Heart right ventricle (tissue), 16 donors: ENCODE measurements around the gene GOLM1. TPM values are rescaled to one million over a fixed set of nuclear protein-coding genes. Genes with fewer than 3 reads are reported as not detected.

Experiments used
- ATAC-seq, 8 donors: fragments of 200-7000 bp; cut with Tn5 transposase; one replicate each; pipeline ENCODE4 v1.9.1; 2020; ENCODE audit warnings: mild to moderate bottlenecking in 8 of 8, moderate library complexity in 8 of 8, moderate number of reproducible peaks in 1 of 8
- DNase-seq, 2 donors: peaks; one replicate each; pipeline ENCODE4 v3.0.0-alpha.2; 2020
- H3K27ac ChIP-seq, 10 donors: fragments of 200-600 bp; sonication (generic) in 2 of 10; one replicate each; pipeline versions ENCODE4 v1.5.0 to v1.8.0; 2020 to 2022; ENCODE audit warnings: mild to moderate bottlenecking in 3 of 10
- H3K27me3 ChIP-seq, 7 donors: fragments of 200-600 bp; one replicate each; pipeline ENCODE4 v1.8.0; 2021 to 2022; ENCODE audit warnings: mild to moderate bottlenecking in 2 of 7
- H3K36me3 ChIP-seq, 9 donors: fragments of 200-600 bp; sonication (generic) in 1 of 9; one replicate each; pipeline versions ENCODE4 v1.5.0 to v1.8.0; 2020 to 2022; ENCODE audit warnings: mild to moderate bottlenecking in 2 of 9
- H3K4me1 ChIP-seq, 9 donors: fragments of 200-600 bp; sonication (generic) in 1 of 9; one replicate each; pipeline versions ENCODE4 v1.5.0 to v1.8.0; 2020 to 2022; ENCODE audit warnings: mild to moderate bottlenecking in 4 of 9
- H3K4me3 ChIP-seq, 10 donors: fragments of 200-600 bp; sonication (generic) in 2 of 10; one replicate each; pipeline versions ENCODE4 v1.5.0 to v1.8.0; 2020 to 2022; ENCODE audit warnings: mild to moderate bottlenecking in 7 of 10, moderate library complexity in 2 of 10
- H3K9me3 ChIP-seq, 11 donors: fragments of 200-600 bp in 10 of 11; sonication (generic) in 2 of 11; one replicate each; pipeline versions ENCODE4 v1.5.0 to v1.8.0; 2013 to 2022; ENCODE audit warnings: mild to moderate bottlenecking in 2 of 11, control low read depth in 1 of 11, moderate library complexity in 1 of 11
- WGBS, 2 donors: extraction: QIAGEN DNeasy Blood & Tissue Kit; methylation state at CpG; one replicate each; pipeline ENCODE4 v1.1.7; 2013; ENCODE audit warnings: inconsistent platforms in 1 of 2; 5-methylcytosine and 5-hydroxymethylcytosine counted together
- intact Hi-C, 10 donors: fragments of 100-400 bp; cut with DNase I; formaldehyde crosslinking; loops; one replicate each; pipeline versions ENCODE4 v1.11.1 to v1.14.2; 2022
- polyA plus RNA-seq, 2 donors: library from polyadenylated mRNA; stranded (reverse); fragments of 200-250 nt; gene quantifications; one replicate each; pipeline ENCODE4 v1.2.3, GENCODE V29; 2013
- total RNA-seq, 10 donors: library from RNA; stranded (reverse); fragmentation: NEBNext Ultra II Directional in 3 of 10; extraction: Animal tissue kit (Norgen Biotek cat#: 25700) in 3 of 10; gene quantifications; one replicate each; pipeline versions ENCODE4 v1.2.1 to v1.2.4, GENCODE V29; 2021 to 2023
- TF ChIP-seq, protein P1 (sequence below), 9 donors: fragments of 200-600 bp; sonication (generic) in 2 of 9; IDR thresholded peaks; one replicate each; pipeline versions ENCODE4 v1.5.0 to v1.8.0; 2021 to 2022; ENCODE audit warnings: antibody characterized with exemption in 9 of 9, mild to moderate bottlenecking in 5 of 9, moderate library complexity in 1 of 9
- donor health status: Arrhythmogenic right ventricular cardiomyopathy.
- donor health status: ischemic (EF 13 %, LVEDD 7.1; RV severe dilation, severe dysfunction).
- donor health status: healthy with polysubstance abuse.
- donor health status: DM: no; HTN: yes; CAD: no.
- donor health status: DM: no; HTN: no; CAD: no.
- donor health status: ischemic (EF 25% LVEDD 6.9; RV normal size, moderate dysfunction).
- donor health status: ischemic (EF 25% LVEDD 5.7; RV mildly dilated, moderate dysfunction).
- donor health status: healthy.
- donor health status: DM: yes; HTN: yes; CAD: no.
- donor health status: Ischemic cardiomyopathy.
- donor health status: ischemic (EF 35%, LVEDD 5.7; RV mildly dilated, moderate dysfunction).
- donor health status: nonischemic (EF 11% LVEDD 7.7; RV severe dilation, severe dysfunction).
- donor health status: DM: yes; HTN: yes; CAD: no.
- donor health status: PGD.
- donor health status: ischemic (EF 29% LVEDD 5.4; RV normal size, mild dysfunction).
- donor health status: nonischemic (EF 23%, LVEDD 6.1; RV moderate dilation, normal function).

The GOLM1 gene
- total and polyA plus RNA-seq, 12 donors = 2.3 to 15.0 (median 4.1) TPM

DNA sequence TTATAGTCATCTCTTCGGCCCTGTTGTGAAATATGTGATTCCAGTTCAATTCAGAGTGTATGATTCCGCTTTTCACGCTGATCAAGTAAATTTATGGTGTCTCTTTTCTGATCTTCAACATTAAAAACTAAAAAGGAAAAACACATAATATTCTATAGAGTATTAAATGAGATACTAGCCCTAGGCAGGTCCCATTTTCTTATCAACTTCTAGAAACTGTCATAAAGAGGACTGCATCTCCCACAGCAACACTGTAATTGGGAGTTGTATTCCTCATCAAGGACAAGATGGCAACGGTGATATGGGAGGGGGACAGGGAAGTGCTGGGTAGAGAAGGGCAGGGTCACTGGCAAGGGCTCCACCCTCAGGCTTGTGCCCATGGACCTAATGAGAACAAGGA lies 71.6 kb downstream of the GOLM1 start:
- WGBS, 2 donors = 97 to 99% methylated on average over 4 of the region's 4 CpGs
- H3K27me3 ChIP-seq = no peaks in the 10 kb centered on the region
- no peak for DNase-seq
- no peak for ATAC-seq
- peaks cover 0 to 77% (median 18%) of the 10 kb centered on the region in 9 donors for H3K36me3 ChIP-seq
- peaks cover 0 to 8% (median 0%) of the 10 kb centered on the region in 9 donors for H3K4me1 ChIP-seq
- H3K9me3 ChIP-seq = peaks cover 0 to 8% (median 0%) of the 10 kb centered on the region in 11 donors
- intact Hi-C loops = loop anchor here in 1 of 10 donors (10.0 kb wide), 1 partner anchor 63 kb away; no protein-coding TSS in a partner anchor
- no peak overlapping the region for H3K27ac ChIP-seq
- TF ChIP-seq, protein P1, sequence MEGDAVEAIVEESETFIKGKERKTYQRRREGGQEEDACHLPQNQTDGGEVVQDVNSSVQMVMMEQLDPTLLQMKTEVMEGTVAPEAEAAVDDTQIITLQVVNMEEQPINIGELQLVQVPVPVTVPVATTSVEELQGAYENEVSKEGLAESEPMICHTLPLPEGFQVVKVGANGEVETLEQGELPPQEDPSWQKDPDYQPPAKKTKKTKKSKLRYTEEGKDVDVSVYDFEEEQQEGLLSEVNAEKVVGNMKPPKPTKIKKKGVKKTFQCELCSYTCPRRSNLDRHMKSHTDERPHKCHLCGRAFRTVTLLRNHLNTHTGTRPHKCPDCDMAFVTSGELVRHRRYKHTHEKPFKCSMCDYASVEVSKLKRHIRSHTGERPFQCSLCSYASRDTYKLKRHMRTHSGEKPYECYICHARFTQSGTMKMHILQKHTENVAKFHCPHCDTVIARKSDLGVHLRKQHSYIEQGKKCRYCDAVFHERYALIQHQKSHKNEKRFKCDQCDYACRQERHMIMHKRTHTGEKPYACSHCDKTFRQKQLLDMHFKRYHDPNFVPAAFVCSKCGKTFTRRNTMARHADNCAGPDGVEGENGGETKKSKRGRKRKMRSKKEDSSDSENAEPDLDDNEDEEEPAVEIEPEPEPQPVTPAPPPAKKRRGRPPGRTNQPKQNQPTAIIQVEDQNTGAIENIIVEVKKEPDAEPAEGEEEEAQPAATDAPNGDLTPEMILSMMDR (IDR thresholded peaks at IDR 0.05) = no peak
- H3K4me3 ChIP-seq = no peak overlapping the region

DNA sequence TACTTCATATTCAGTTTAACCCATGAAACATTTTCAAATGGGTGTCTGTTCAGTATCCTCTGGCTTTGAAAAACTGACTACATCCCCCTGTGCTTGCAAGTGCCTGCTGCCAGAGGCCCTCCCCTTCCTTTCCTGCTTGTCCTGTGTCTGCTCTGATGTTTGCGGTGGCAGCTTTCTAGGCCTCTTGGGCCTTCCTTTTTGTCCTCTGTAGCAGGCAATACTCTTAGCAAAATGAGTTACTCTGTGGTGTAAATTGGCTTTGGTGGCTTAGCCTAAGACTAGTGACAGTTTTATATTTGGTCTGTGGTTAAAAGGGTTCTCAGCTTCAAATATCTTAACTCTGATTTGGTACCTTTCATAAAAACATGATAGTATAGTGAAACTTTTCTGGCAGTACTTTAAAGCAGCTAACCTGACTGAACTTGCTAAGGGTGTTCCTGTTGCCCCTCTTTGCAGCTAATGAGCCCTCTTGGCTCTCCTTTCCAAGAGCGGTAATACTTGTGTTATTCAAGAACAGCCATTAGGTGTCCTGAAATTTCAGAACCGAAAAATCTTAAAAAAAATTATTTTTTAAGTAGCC lies 76.6 kb downstream of the GOLM1 start:
- TF ChIP-seq, protein P1 (IDR thresholded peaks at IDR 0.05) = no peak
- H3K27ac ChIP-seq = no peak overlapping the region
- no peak for ATAC-seq

GRCh38 chr9:86021166-86021565 lies 78.2 kb downstream of the GOLM1 start:
- Histone ChIP-seq H3K27me3 (no peaks in the 10 kb centered on the region), H3K9me3 (no peaks in the 10 kb centered on the region), H3K4me3 (no peak overlapping the region), H3K27ac (no peak overlapping the region), H3K36me3 (peaks cover 0 to 100% (median 34%) of the 10 kb centered on the region in 9 donors), H3K4me1 (peaks cover 0 to 8% (median 0%) of the 10 kb centered on the region in 9 donors)
- ATAC-seq (no peak), DNase-seq (no peak)
- TF ChIP-seq, protein P1 (IDR thresholded peaks at IDR 0.05) = no peak
- intact Hi-C loops = loop anchor here in 1 of 10 donors (10.0 kb wide), 1 partner anchor 56 kb away; no protein-coding TSS in a partner anchor
- 84 to 85% methylated on average over 6 of the region's 6 CpGs for WGBS, 2 donors

More for the DNA sequence above, 76.6 kb downstream of the GOLM1 start:
- Histone ChIP-seq H3K4me3 (no peak overlapping the region), H3K27me3 (no peaks in the 10 kb centered on the region), H3K36me3 (peaks cover 0 to 100% (median 31%) of the 10 kb centered on the region in 9 donors), H3K9me3 (no peaks in the 10 kb centered on the region), H3K4me1 (peaks cover 0 to 8% (median 0%) of the 10 kb centered on the region in 9 donors)
- no peak for DNase-seq
- 71 to 74% methylated on average over 3 of the region's 3 CpGs for WGBS, 2 donors
- intact Hi-C loops = loop anchor here in 1 of 10 donors (10.0 kb wide), 1 partner anchor 58 kb away; no protein-coding TSS in a partner anchor

DNA sequence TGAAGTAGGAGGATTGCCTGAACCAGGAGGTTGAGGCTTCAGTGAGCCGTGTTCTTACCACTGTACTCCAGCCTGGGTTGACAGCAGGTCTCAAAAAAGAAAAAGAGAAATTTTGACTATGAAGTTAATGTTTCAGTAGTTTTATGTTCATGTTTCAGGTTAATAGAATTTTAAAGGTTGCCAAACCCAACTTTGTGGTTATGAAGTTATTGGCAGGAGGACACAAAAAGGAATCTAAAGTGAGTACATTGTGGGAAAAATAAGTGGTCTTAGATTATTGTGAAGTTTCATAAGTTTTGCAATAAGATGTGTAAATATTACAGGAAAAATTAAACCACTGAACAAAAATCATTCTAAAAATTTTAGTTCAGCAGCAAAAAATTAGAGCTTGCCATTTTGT lies 78.6 kb downstream of the GOLM1 start:
- Histone ChIP-seq H3K4me1 (peaks cover 0 to 8% (median 0%) of the 10 kb centered on the region in 9 donors), H3K27me3 (no peaks in the 10 kb centered on the region), H3K27ac (no peak overlapping the region), H3K36me3 (peaks cover 0 to 99% (median 34%) of the 10 kb centered on the region in 9 donors), H3K4me3 (no peak overlapping the region), H3K9me3 (no peaks in the 10 kb centered on the region)
- TF ChIP-seq, protein P1 (IDR thresholded peaks at IDR 0.05) = no peak
- DNase-seq = no peak
- intact Hi-C loops = loop anchor here in 1 of 10 donors (10.0 kb wide), 1 partner anchor 56 kb away; no protein-coding TSS in a partner anchor
- ATAC-seq = no peak
- 100% methylated on average over 1 of the region's 1 CpG for WGBS, 2 donors
